GM12878 (cell line): ENCODE measurements around the gene LST1. TPM values are rescaled to one million over a fixed set of nuclear protein-coding genes. Genes with fewer than 3 reads are reported as not detected.

Experiments used
- CHD2 ChIP-seq: IDR thresholded peaks from 2 replicates; pipeline ENCODE4 v1.6.1; 2011; ENCODE audit warnings: low read depth, low read length, improper control_type of control experiment, borderline replicate concordance
- CTCF ChIP-seq, 3 experiments: IDR thresholded peaks in 2 of 3; conservative IDR thresholded peaks in 1 of 3; 2 replicates each; pipeline ENCODE4 v1.5.1; 2011; ENCODE audit warnings: low read depth in 3 of 3, low read length in 3 of 3, mild to moderate bottlenecking in 3 of 3, control low read depth in 2 of 3, moderate library complexity in 2 of 3, inconsistent platforms in 1 of 3, mixed read lengths in 1 of 3; ENCODE audit not compliant: control insufficient read depth in 2 of 3, insufficient read depth in 1 of 3; ENCODE audit errors: extremely low read depth in 1 of 3
- E2F4 ChIP-seq: IDR thresholded peaks from 2 replicates; pipeline ENCODE4 v1.6.1; 2012; ENCODE audit warnings: low read depth, low read length, improper control_type of control experiment
- EZH2 ChIP-seq: IDR thresholded peaks from 2 replicates; pipeline ENCODE4 v1.6.1; 2012; ENCODE audit warnings: low read depth, mild to moderate bottlenecking, control low read depth, inconsistent platforms, low read length, borderline replicate concordance; ENCODE audit not compliant: control insufficient read depth
- HDGF ChIP-seq: fragments of 450-650 bp; IDR thresholded peaks from 2 replicates; pipeline ENCODE4 v1.6.1; 2016; ENCODE audit warnings: antibody characterized with exemption
- IKZF1 ChIP-seq: fragments of 450-650 bp; conservative IDR thresholded peaks from 2 replicates; pipeline ENCODE4 v1.6.1; 2017; ENCODE audit warnings: antibody characterized with exemption, mild to moderate bottlenecking
- IRF5 ChIP-seq: fragments of 450-650 bp; IDR thresholded peaks from 2 replicates; pipeline ENCODE4 v1.6.1; 2017; ENCODE audit warnings: borderline replicate concordance
- JUNB ChIP-seq: IDR thresholded peaks from 2 replicates; pipeline ENCODE4 v1.6.1; 2016; ENCODE audit warnings: antibody characterized with exemption, mild to moderate bottlenecking
- MTA2 ChIP-seq: fragments of 450-650 bp; IDR thresholded peaks from 2 replicates; pipeline ENCODE4 v1.6.1; 2016; ENCODE audit warnings: low read depth, mild to moderate bottlenecking, moderate library complexity
- NR2C1 ChIP-seq: fragments of 450-650 bp; IDR thresholded peaks from 2 replicates; pipeline ENCODE4 v1.6.1; 2017; ENCODE audit warnings: antibody characterized with exemption, mild to moderate bottlenecking, moderate library complexity
- NRF1 ChIP-seq: conservative IDR thresholded peaks from 2 replicates; pipeline ENCODE4 v1.6.1; 2011; ENCODE audit warnings: mild to moderate bottlenecking, low read depth, low read length, improper control_type of control experiment
- POLR2A ChIP-seq: IDR thresholded peaks from 2 replicates; pipeline ENCODE4 v1.6.1; 2011; ENCODE audit warnings: low read depth, mild to moderate bottlenecking, low read length
- POLR2AphosphoS2 ChIP-seq: IDR thresholded peaks from 2 replicates; pipeline ENCODE4 v1.6.1; 2011; ENCODE audit warnings: low read depth, mild to moderate bottlenecking, low read length, improper control_type of control experiment, moderate library complexity
- SMAD1 ChIP-seq: fragments of 450-650 bp; IDR thresholded peaks from 2 replicates; pipeline ENCODE4 v1.6.1; 2018; ENCODE audit warnings: mild to moderate bottlenecking, low read depth; ENCODE audit not compliant: partially characterized antibody
- SUPT20H ChIP-seq: IDR thresholded peaks from 2 replicates; pipeline ENCODE4 v1.6.1; 2011; ENCODE audit warnings: low read depth, mild to moderate bottlenecking, low read length, moderate library complexity, borderline replicate concordance; ENCODE audit not compliant: control insufficient read depth
- ZNF592 ChIP-seq: fragments of 450-650 bp; IDR thresholded peaks from 2 replicates; pipeline ENCODE4 v1.6.1; 2017; ENCODE audit warnings: mild to moderate bottlenecking, moderate library complexity
- polyA plus RNA-seq, 11 experiments: library from polyadenylated mRNA; depleted of rRNA in 4 of 11; unstranded in 6 of 11; stranded (reverse) in 5 of 11; fragments of >200 nt; fragmentation: Nextera tagmentation in 4 of 11; fragmentation: Illumina TruSeq in 1 of 11; extraction: Ambion mirVana in 4 of 11; extraction: Trizol in 1 of 11; gene quantifications; 1 replicate in 1 of 11; 2 replicates in 10 of 11; pipeline versions ENCODE4 v1.2.1 to v1.2.3, GENCODE V29; 2011 to 2016; ENCODE audit warnings: inconsistent platforms in 2 of 11, missing spikeins in 2 of 11, low read depth in 1 of 11
- total RNA-seq, 4 experiments: library from RNA; depleted of rRNA in 3 of 4; stranded (reverse); fragments of >200 nt in 3 of 4; fragmentation: Illumina TruSeq in 1 of 4; extraction: Trizol in 1 of 4; gene quantifications; 2 replicates each; pipeline versions ENCODE4 v1.2.1 to v1.2.3, GENCODE V29; 2013 to 2021

Gene LST1
- total and polyA plus RNA-seq, 10 of the 15 experiments (the other 5 are each of a cell fraction or from before 2014, with no cell fraction given) = 4.1 to 35.5 (median 16.4) TPM

GRCh38 chr6:31574106-31575061 is 11.7 kb upstream of the LST1 start (continued):
- TF ChIP-seq HDGF (peak; percentile 89; the same call in 1 of the 2 replicates), NR2C1 (no peak), ZNF592 (no peak), SUPT20H (no peak), NRF1 (no peak), SMAD1 (no peak), IKZF1 (no peak), CHD2 (no peak), EZH2 (no peak), POLR2A (peak; percentile 9; the same call in 1 of the 2 replicates), E2F4 (no peak), JUNB (peak; percentile 78), CTCF (IDR thresholded peaks at IDR 0.05 in 2 of 3, conservative IDR thresholded peaks at IDR 0.05 in 1 of 3; ENCODE audit: control insufficient read depth in 2 of 3, extremely low read depth in 1 of 3, insufficient read depth in 1 of 3, low read depth in 3 of 3, low read length in 3 of 3) (peak in 2 of 3 experiments; percentile 20 to 28; a peak in 3 of 6 replicates), MTA2 (no peak), POLR2AphosphoS2 (no peak; the same call in 1 of the 2 replicates), IRF5 (no peak)
